Keratinocyte (primary cell): ENCODE data around the gene KCNJ12. TPM values are rescaled to one million over a fixed set of nuclear protein-coding genes. Genes with fewer than 3 reads are reported as not detected.
"Not testable (repeated sequence)": the region's sequence is repeated elsewhere in the genome, so short reads cannot be mapped to it uniquely, and the experiment has no call there.

ENCODE experiments used
- DNase-seq: peaks from one replicate; pipeline ENCODE4 v3.0.0-alpha.2; 2011; ENCODE audit warnings: low read depth, missing footprints, low spot score
- FAIRE-seq: peaks from 2 replicates; lab custom pipeline; 2011; peaks lifted over from hg19 to GRCh38; lab: Jason Lieb, UNC
- H2AFZ ChIP-seq: 2 replicates; pipeline ENCODE4 v1.6.0; 2012; ENCODE audit warnings: low read length, control low read depth, inconsistent platforms; ENCODE audit not compliant: control insufficient read depth
- H3K27ac ChIP-seq: 2 replicates; pipeline ENCODE4 v1.5.1; 2011; ENCODE audit warnings: low read length; ENCODE audit not compliant: control insufficient read depth, insufficient read depth
- H3K27me3 ChIP-seq: 3 replicates; pipeline ENCODE4 v1.6.0; 2011; ENCODE audit warnings: low read length; ENCODE audit not compliant: control insufficient read depth, insufficient read depth; ENCODE audit errors: extremely low read depth
- H3K36me3 ChIP-seq, 2 experiments: 2 replicates in 1 of 2; 3 replicates in 1 of 2; pipeline ENCODE4 v1.5.1; 2011; ENCODE audit warnings: low read length in 2 of 2, mild to moderate bottlenecking in 1 of 2; ENCODE audit not compliant: control insufficient read depth in 2 of 2, insufficient read depth in 2 of 2; ENCODE audit errors: extremely low read depth in 1 of 2
- H3K4me1 ChIP-seq: 3 replicates; pipeline ENCODE4 v1.5.1; 2011; ENCODE audit warnings: low read length; ENCODE audit not compliant: control insufficient read depth, insufficient read depth; ENCODE audit errors: extremely low read depth
- H3K4me2 ChIP-seq: 3 replicates; pipeline ENCODE4 v1.6.0; 2011; ENCODE audit warnings: low read depth, low read length; ENCODE audit not compliant: control insufficient read depth, insufficient read depth; ENCODE audit errors: extremely low read depth
- H3K4me3 ChIP-seq, 3 experiments: fragments of 200-600 bp in 1 of 3; sonication (generic) in 1 of 3; 2 replicates in 2 of 3; 3 replicates in 1 of 3; pipeline ENCODE4 v1.5.1; 2011 to 2016; ENCODE audit warnings: low read length in 3 of 3, mild to moderate bottlenecking in 3 of 3, control low read depth in 2 of 3, inconsistent platforms in 1 of 3, low read depth in 1 of 3, mixed read lengths in 1 of 3, mixed run types in 1 of 3, moderate library complexity in 1 of 3; ENCODE audit not compliant: control insufficient read depth in 2 of 3, insufficient read depth in 2 of 3; ENCODE audit errors: extremely low read depth in 1 of 3
- H3K79me2 ChIP-seq: 2 replicates; pipeline ENCODE4 v1.6.0; 2012; ENCODE audit warnings: low read length; ENCODE audit not compliant: control insufficient read depth, insufficient read depth
- H3K9ac ChIP-seq: 3 replicates; pipeline ENCODE4 v1.6.0; 2011; ENCODE audit warnings: low read length; ENCODE audit not compliant: control insufficient read depth, insufficient read depth; ENCODE audit errors: extremely low read depth
- H3K9me1 ChIP-seq: 3 replicates; pipeline ENCODE4 v1.6.0; 2011; ENCODE audit warnings: low read length; ENCODE audit not compliant: control insufficient read depth, insufficient read depth; ENCODE audit errors: extremely low read depth
- H3K9me3 ChIP-seq: 2 replicates; pipeline ENCODE4 v1.5.1; 2012; ENCODE audit warnings: low read depth, low read length; ENCODE audit not compliant: control insufficient read depth
- H4K20me1 ChIP-seq: 3 replicates; pipeline ENCODE4 v1.6.0; 2011; ENCODE audit warnings: low read length; ENCODE audit not compliant: control insufficient read depth, insufficient read depth; ENCODE audit errors: extremely low read depth
- dilution Hi-C: fragments of 300-500 bp; cut with MboI; formaldehyde crosslinking; loops from one replicate; pipeline ENCODE4 v1.7.0; 2020; ENCODE audit warnings: low sequenced_read_pairs; ENCODE audit not compliant: extremely low pct_ligation_motif_present
- polyA plus RNA-seq, 5 experiments: library from polyadenylated mRNA; depleted of rRNA in 3 of 5; stranded (reverse) in 3 of 5; stranded (forward) in 1 of 5; unstranded in 1 of 5; fragments of >200 nt; gene quantifications; 1 replicate in 1 of 5; 2 replicates in 3 of 5; 3 replicates in 1 of 5; pipeline versions ENCODE4 v1.2.1 to v1.2.3, GENCODE V29; 2011 to 2012; ENCODE audit warnings: missing spikeins in 2 of 5, low read depth in 1 of 5, low replicate concordance in 1 of 5

KCNJ12 gene
- polyA plus RNA-seq, 1 donor (not counting 4 experiments of a cell fraction or from before 2014, with no cell fraction given): 0.04 TPM

DNA sequence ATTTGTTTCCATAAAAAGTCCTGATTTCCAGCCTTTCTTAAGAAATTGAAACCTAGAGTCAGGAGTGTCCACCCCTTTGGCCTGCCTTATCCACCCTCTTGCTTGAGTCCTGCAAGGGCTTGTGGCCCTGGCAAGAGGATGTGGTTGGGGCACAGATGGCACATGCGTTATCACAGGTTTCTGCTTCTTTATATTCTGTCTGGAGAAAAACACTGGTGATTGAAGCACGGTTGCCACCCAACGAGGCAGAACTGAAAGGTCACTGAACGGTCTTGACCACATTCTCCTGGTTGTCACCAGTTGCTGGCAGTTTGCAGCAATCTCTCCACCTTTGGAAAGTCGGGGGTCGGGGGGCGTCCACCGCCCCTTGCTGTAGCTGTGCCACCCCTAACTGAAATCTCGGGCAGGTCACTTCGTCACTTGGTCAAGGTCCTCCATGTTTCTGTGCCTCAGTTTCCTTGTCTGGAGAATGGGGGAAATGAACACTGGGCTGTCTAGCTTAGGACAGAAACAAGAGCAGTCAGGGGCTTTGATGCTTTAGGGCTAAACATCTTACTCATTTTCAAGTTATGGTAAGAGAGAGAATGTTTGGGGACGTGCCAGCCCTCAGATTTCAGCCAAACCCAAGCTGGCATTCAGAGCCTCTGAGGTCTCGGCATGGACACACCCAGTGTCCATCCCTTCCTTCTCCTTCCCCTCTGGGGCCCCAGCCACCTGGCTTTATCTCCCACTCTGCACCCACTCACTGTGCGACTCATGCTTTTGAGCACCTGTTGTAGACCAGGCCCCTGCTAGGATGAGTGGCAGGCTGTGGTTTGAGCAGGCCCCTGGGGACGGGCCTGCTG lies 27.9 kb upstream of the KCNJ12 start:
- FAIRE-seq, H3K9me3 ChIP-seq, H3K4me3 ChIP-seq, H3K4me2 ChIP-seq, dilution Hi-C loops, H3K27ac ChIP-seq, H3K79me2 ChIP-seq, H3K27me3 ChIP-seq, H3K36me3 ChIP-seq, H3K9me1 ChIP-seq, H3K4me1 ChIP-seq, H4K20me1 ChIP-seq, H2AFZ ChIP-seq, DNase-seq, H3K9ac ChIP-seq: not testable (repeated sequence)

DNA sequence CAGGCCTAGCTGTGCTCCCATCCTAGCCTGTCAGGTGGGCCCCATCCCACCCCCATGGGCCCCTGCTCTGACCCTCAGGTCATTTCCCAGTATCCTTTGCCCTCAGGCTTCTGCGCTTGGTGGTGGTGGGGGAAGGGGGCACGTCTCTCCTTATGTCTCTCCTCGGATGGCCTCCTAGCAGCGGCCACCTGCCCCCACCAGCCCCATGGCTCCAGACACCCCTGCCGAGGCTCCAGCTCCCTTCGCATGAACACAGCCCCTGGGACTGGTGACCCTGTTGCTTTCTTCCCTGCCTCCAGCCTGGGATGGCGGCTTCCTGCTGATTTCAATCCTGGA lies 27.3 kb upstream of the KCNJ12 start:
- H3K9me3 ChIP-seq, H2AFZ ChIP-seq, FAIRE-seq, dilution Hi-C loops, H3K4me2 ChIP-seq, H3K4me3 ChIP-seq, H3K79me2 ChIP-seq, H3K4me1 ChIP-seq, H3K9me1 ChIP-seq, H3K27ac ChIP-seq, DNase-seq, H3K9ac ChIP-seq, H3K27me3 ChIP-seq, H4K20me1 ChIP-seq, H3K36me3 ChIP-seq: not testable (repeated sequence)

- H3K9me1 ChIP-seq, dilution Hi-C loops, H3K4me2 ChIP-seq, H3K79me2 ChIP-seq, H3K27me3 ChIP-seq, H3K9me3 ChIP-seq, H3K4me1 ChIP-seq, H4K20me1 ChIP-seq, H3K4me3 ChIP-seq, DNase-seq, H3K9ac ChIP-seq, H3K36me3 ChIP-seq, H2AFZ ChIP-seq, FAIRE-seq, H3K27ac ChIP-seq: not testable (repeated sequence)
Observed at GRCh38 chr17:21349358-21350050, 26.7 kb upstream of the KCNJ12 start.

DNA sequence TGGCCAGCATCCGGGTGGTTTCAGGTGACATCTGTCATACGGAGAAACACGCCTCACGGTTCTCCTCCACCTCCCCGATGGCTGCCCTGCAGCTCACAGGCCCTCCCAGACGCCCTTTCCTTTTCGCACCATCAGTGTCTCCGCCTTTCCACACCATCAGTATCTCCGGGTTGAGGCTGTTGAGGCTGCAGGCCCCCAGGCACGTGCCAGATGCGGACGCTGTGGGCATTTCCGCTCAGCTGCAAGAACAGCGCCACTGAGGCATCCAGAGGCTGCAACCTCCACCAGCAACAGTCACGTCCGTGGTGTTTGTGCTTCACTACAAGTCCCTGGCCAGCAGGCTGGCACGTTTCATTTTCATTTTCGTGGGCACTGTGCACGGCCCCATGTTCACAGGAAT lies 25.7 kb upstream of the KCNJ12 start:
- DNase-seq, H3K27ac ChIP-seq, H3K9me3 ChIP-seq, H3K4me1 ChIP-seq, H3K79me2 ChIP-seq, FAIRE-seq, H2AFZ ChIP-seq, H3K4me2 ChIP-seq, H3K36me3 ChIP-seq, H4K20me1 ChIP-seq, H3K27me3 ChIP-seq, dilution Hi-C loops, H3K9me1 ChIP-seq, H3K4me3 ChIP-seq, H3K9ac ChIP-seq: not testable (repeated sequence)
